Measurements from ENCODE around the gene EFR3B. TPM values are rescaled to one million over a fixed set of nuclear protein-coding genes. Genes with fewer than 3 reads are reported as not detected.

Gene EFR3B
- total RNA-seq, 2 donors from 2014 or later: 11.0 to 11.8 TPM

DNA sequence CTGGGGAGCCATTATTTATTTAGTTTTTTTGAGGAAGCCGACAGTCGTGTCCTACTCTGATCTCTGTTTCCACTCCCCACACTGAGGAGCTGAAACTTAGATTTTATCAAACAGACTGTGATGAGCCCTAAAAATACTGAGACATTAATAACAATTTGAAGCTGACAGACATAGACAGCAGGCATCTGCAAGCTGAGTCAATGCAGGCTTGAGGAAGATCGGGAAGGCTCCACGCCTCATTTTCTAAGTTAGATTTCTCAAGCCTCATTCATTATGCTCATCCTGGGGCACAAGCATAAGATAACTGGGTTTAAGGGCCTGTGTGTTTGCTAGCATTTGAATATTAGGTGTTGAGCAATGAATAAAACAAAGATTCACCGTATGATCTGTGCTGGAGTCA lies 26.3 kb downstream of the EFR3B start:
- no peaks in the 10 kb centered on the region for H3K36me3 Mint-ChIP-seq (ENCODE audit: low read depth)
- Histone ChIP-seq H3K9ac (ENCODE audit: extremely low read depth, low read length, poor library complexity, severe bottlenecking) (no peak overlapping the region), H3K36me3 (ENCODE audit: control insufficient read depth, insufficient read depth, low read length) (no peaks in the 10 kb centered on the region), H3K27ac (ENCODE audit: low read depth, low read length) (no peak overlapping the region), H3K4me1 (ENCODE audit: control insufficient read depth, insufficient read depth, low read length) (no peaks in the 10 kb centered on the region), H3K9me3 (ENCODE audit: control insufficient read depth, low read length) (no peaks in the 10 kb centered on the region), H3K27me3 (ENCODE audit: control insufficient read depth, insufficient read depth, low read length, poor library complexity, severe bottlenecking) (no peaks in the 10 kb centered on the region), H3K4me3 (ENCODE audit: low read length) (no peak overlapping the region)
- H3K27me3 Mint-ChIP-seq (ENCODE audit: insufficient read depth): no peaks in the 10 kb centered on the region
- H3K4me1 Mint-ChIP-seq: peaks cover 5% of the 10 kb centered on the region
- DNase-seq: no peak
- H3K9me3 Mint-ChIP-seq: peaks cover 4% of the 10 kb centered on the region
- 91 to 97% methylated on average over 5 of the region's 5 CpGs for WGBS, 2 experiments (ENCODE audit: insufficient coverage in 1 of 2, insufficient read length in 1 of 2)
- TF ChIP-seq, protein P1, sequence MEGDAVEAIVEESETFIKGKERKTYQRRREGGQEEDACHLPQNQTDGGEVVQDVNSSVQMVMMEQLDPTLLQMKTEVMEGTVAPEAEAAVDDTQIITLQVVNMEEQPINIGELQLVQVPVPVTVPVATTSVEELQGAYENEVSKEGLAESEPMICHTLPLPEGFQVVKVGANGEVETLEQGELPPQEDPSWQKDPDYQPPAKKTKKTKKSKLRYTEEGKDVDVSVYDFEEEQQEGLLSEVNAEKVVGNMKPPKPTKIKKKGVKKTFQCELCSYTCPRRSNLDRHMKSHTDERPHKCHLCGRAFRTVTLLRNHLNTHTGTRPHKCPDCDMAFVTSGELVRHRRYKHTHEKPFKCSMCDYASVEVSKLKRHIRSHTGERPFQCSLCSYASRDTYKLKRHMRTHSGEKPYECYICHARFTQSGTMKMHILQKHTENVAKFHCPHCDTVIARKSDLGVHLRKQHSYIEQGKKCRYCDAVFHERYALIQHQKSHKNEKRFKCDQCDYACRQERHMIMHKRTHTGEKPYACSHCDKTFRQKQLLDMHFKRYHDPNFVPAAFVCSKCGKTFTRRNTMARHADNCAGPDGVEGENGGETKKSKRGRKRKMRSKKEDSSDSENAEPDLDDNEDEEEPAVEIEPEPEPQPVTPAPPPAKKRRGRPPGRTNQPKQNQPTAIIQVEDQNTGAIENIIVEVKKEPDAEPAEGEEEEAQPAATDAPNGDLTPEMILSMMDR (conservative IDR thresholded peaks at IDR 0.05): no peak
- H3K4me3 Mint-ChIP-seq: no peak overlapping the region
- no peak overlapping the region for H3K27ac Mint-ChIP-seq

DNA sequence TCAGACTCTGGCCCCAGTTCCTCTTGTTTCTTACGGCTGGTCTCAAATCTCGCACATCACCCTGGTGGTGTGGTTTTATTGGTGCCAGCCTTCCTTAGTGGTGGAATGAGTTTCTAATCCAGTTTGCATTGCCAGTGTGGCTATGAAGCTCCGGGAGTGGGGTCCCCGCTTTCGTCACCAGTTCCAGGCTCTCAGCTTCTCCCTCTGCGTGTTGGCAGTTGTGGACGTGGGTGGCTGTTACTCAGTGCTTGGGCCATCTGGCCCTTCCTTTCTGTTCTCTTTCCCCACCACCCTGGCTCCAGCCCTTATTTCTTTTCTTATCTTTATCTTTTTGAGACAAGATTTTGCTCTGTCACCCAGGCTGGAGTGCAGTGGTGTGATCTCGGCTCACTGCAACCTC lies 30.1 kb downstream of the EFR3B start:
- H3K4me3 ChIP-seq (ENCODE audit: low read length): no peak overlapping the region
- 85 to 92% methylated on average over 8 of the region's 8 CpGs for WGBS, 2 experiments (ENCODE audit: insufficient coverage in 1 of 2, insufficient read length in 1 of 2)
- TF ChIP-seq, protein P1 (conservative IDR thresholded peaks at IDR 0.05): no peak
- no peak overlapping the region for H3K9ac ChIP-seq (ENCODE audit: extremely low read depth, low read length, poor library complexity, severe bottlenecking)
- H3K9me3 Mint-ChIP-seq: no peaks in the 10 kb centered on the region
- no peak overlapping the region for H3K27ac ChIP-seq (ENCODE audit: low read depth, low read length)
- no peaks in the 10 kb centered on the region for H3K4me1 ChIP-seq (ENCODE audit: control insufficient read depth, insufficient read depth, low read length)
- no peaks in the 10 kb centered on the region for H3K27me3 ChIP-seq (ENCODE audit: control insufficient read depth, insufficient read depth, low read length, poor library complexity, severe bottlenecking)
- DNase-seq: no peak
- H3K27me3 Mint-ChIP-seq (ENCODE audit: insufficient read depth): no peaks in the 10 kb centered on the region
- no peaks in the 10 kb centered on the region for H3K36me3 Mint-ChIP-seq (ENCODE audit: low read depth)
- no peak overlapping the region for H3K4me3 Mint-ChIP-seq
- peaks cover 10% of the 10 kb centered on the region for H3K4me1 Mint-ChIP-seq
- no peak overlapping the region for H3K27ac Mint-ChIP-seq
- H3K36me3 ChIP-seq (ENCODE audit: control insufficient read depth, insufficient read depth, low read length): no peaks in the 10 kb centered on the region
- no peaks in the 10 kb centered on the region for H3K9me3 ChIP-seq (ENCODE audit: control insufficient read depth, low read length)

DNA sequence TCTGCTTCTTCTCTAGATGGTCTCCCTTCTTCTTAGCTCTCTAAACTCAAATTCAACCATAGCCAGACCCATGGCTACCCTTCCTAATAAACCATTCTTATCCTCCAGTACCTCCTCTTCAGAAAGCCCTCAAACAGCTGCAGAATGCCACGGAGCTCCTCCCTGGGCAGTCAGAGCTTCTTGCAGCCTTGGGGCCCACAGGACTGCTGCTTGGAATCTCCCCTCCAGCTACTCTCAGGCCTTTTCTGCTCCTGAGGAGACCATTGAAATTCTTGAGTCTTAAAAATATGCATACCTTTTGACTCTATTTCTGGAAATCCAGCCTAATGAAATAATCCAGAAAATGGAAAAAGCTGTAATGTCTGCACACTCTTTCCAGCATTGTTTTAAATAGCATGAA lies 30.7 kb downstream of the EFR3B start:
- H3K4me1 ChIP-seq (ENCODE audit: control insufficient read depth, insufficient read depth, low read length): no peaks in the 10 kb centered on the region
- no peak overlapping the region for H3K9ac ChIP-seq (ENCODE audit: extremely low read depth, low read length, poor library complexity, severe bottlenecking)
- no peaks in the 10 kb centered on the region for H3K36me3 ChIP-seq (ENCODE audit: control insufficient read depth, insufficient read depth, low read length)
- TF ChIP-seq, protein P1 (conservative IDR thresholded peaks at IDR 0.05): no peak
- no peak overlapping the region for H3K27ac ChIP-seq (ENCODE audit: low read depth, low read length)
- 85% methylated on average over 1 of the region's 1 CpG; no CpG with 5 or more reads in 1 of the 2 experiments for WGBS, 2 experiments (ENCODE audit: insufficient coverage in 1 of 2, insufficient read length in 1 of 2)
- Mint-ChIP-seq H3K27ac (no peak overlapping the region), H3K9me3 (no peaks in the 10 kb centered on the region), H3K4me3 (no peak overlapping the region), H3K27me3 (ENCODE audit: insufficient read depth) (no peaks in the 10 kb centered on the region), H3K36me3 (ENCODE audit: low read depth) (no peaks in the 10 kb centered on the region), H3K4me1 (peaks cover 10% of the 10 kb centered on the region)
- no peak overlapping the region for H3K4me3 ChIP-seq (ENCODE audit: low read length)
- DNase-seq: no peak
- no peaks in the 10 kb centered on the region for H3K9me3 ChIP-seq (ENCODE audit: control insufficient read depth, low read length)
- no peaks in the 10 kb centered on the region for H3K27me3 ChIP-seq (ENCODE audit: control insufficient read depth, insufficient read depth, low read length, poor library complexity, severe bottlenecking)

Data from endodermal cell (in vitro differentiated cells).